OCI-LY1 (cell line): ENCODE data around the gene OBSL1.

Experiments used
- CTCF ChIP-seq: fragments of 200-600 bp; sonication (generic), shearing (Covaris generic); IDR thresholded peaks from 2 replicates; pipeline ENCODE4 v1.5.1; 2017; ENCODE audit warnings: mild to moderate bottlenecking, antibody characterized with exemption, low read length, moderate library complexity, mixed read lengths
- EZH2 ChIP-seq: fragments of 200-600 bp; sonication (generic), shearing (Covaris generic); IDR thresholded peaks from 2 replicates; pipeline ENCODE4 v1.8.0; 2017; ENCODE audit warnings: borderline replicate concordance, mixed run types, mild to moderate bottlenecking, antibody characterized with exemption, low read length, moderate library complexity, mixed read lengths

GRCh38 chr2:219596954-219597551, 25.7 kb upstream of the OBSL1 start:
- TF ChIP-seq CTCF: no peak
- no peak for TF ChIP-seq EZH2
